GM12878 (cell line): ENCODE measurements around the gene GFAP.

Experiments
- SP1 ChIP-seq: IDR thresholded peaks from one replicate; pipeline ENCODE4 v1.6.1; 2011; ENCODE audit warnings: low read depth, low read length
- SRF ChIP-seq, 2 experiments: IDR thresholded peaks; 2 replicates each; pipeline ENCODE4 v1.6.1; 2011; ENCODE audit warnings: low read depth in 2 of 2, low read length in 2 of 2, mild to moderate bottlenecking in 1 of 2, moderate library complexity in 1 of 2
- TF ChIP-seq, protein P1 (sequence below), 3 experiments: IDR thresholded peaks in 2 of 3; conservative IDR thresholded peaks in 1 of 3; 2 replicates each; pipeline ENCODE4 v1.5.1; 2011; ENCODE audit warnings: low read depth in 3 of 3, low read length in 3 of 3, mild to moderate bottlenecking in 3 of 3, control low read depth in 2 of 3, moderate library complexity in 2 of 3, inconsistent platforms in 1 of 3, mixed read lengths in 1 of 3; ENCODE audit not compliant: control insufficient read depth in 2 of 3, insufficient read depth in 1 of 3; ENCODE audit errors: extremely low read depth in 1 of 3

DNA sequence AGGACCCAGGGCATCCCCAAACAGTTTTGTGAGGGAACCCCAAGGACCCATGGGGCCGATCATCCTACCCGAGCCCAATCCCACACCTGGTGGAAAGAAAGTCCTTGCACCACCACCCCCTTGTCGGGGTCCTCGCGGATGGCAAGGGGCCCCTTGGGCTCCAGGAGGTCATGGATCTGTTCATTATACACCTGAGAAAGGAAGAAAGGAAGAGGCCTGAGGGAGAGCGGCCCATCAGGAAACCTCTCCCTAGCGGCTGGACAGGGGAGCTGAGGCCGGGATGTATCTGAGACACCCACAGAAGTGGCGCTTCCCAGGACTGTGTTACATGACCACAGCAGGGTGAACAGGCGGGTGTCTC lies 19.4 kb upstream of the GFAP start:
- TF ChIP-seq SP1 (no peak), SRF (IDR thresholded peaks at IDR 0.05; ENCODE audit: low read depth in 2 of 2, low read length in 2 of 2) (no peak)
- TF ChIP-seq, protein P1, sequence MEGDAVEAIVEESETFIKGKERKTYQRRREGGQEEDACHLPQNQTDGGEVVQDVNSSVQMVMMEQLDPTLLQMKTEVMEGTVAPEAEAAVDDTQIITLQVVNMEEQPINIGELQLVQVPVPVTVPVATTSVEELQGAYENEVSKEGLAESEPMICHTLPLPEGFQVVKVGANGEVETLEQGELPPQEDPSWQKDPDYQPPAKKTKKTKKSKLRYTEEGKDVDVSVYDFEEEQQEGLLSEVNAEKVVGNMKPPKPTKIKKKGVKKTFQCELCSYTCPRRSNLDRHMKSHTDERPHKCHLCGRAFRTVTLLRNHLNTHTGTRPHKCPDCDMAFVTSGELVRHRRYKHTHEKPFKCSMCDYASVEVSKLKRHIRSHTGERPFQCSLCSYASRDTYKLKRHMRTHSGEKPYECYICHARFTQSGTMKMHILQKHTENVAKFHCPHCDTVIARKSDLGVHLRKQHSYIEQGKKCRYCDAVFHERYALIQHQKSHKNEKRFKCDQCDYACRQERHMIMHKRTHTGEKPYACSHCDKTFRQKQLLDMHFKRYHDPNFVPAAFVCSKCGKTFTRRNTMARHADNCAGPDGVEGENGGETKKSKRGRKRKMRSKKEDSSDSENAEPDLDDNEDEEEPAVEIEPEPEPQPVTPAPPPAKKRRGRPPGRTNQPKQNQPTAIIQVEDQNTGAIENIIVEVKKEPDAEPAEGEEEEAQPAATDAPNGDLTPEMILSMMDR (IDR thresholded peaks at IDR 0.05 in 2 of 3, conservative IDR thresholded peaks at IDR 0.05 in 1 of 3; ENCODE audit: control insufficient read depth in 2 of 3, extremely low read depth in 1 of 3, insufficient read depth in 1 of 3, low read depth in 3 of 3, low read length in 3 of 3), result no peak
